GM19193 (cell line): Measurements from ENCODE around the gene BCL2L12.

Experiments used
- POLR2A ChIP-seq: IDR thresholded peaks from 4 replicates; pipeline ENCODE4 v1.6.1; 2011; ENCODE audit not compliant: insufficient read depth, insufficient read length; ENCODE audit errors: extremely low read depth

Gene BCL2L12

GRCh38 chr19:49672131-49672919 lies 6.6 kb downstream of the BCL2L12 start:
- TF ChIP-seq POLR2A, result no peak

GRCh38 chr19:49676136-49676783 lies 10.5 kb downstream of the BCL2L12 start:
- TF ChIP-seq POLR2A, result peak; percentile 88

GRCh38 chr19:49676784-49677230 lies 11.1 kb downstream of the BCL2L12 start:
- TF ChIP-seq POLR2A, result no peak

- TF ChIP-seq POLR2A, result peak; percentile 89
These were observed 11.6 kb downstream of the BCL2L12 start, which contains the start of gene PRMT1 for GRCh38 chr19:49677231-49677900. PRMT1 (plus strand) TSS chr19:49677271; CDS start chr19:49677281, 10 bp downstream.

GRCh38 chr19:49677901-49678674 lies 12.4 kb downstream of the BCL2L12 start:
- peak; percentile 22 for TF ChIP-seq POLR2A

GRCh38 chr19:49678985-49679770 lies 13.4 kb downstream of the BCL2L12 start:
- TF ChIP-seq POLR2A, result no peak

- no peak for TF ChIP-seq POLR2A
These were observed 14.2 kb downstream of the BCL2L12 start for GRCh38 chr19:49679771-49680413.

- TF ChIP-seq POLR2A, result no peak
These were observed 15.0 kb downstream of the BCL2L12 start for GRCh38 chr19:49680421-49681351.

GRCh38 chr19:49681830-49682229 lies 16.1 kb downstream of the BCL2L12 start:
- TF ChIP-seq POLR2A, result no peak

- no peak for TF ChIP-seq POLR2A
These were observed 16.5 kb downstream of the BCL2L12 start for GRCh38 chr19:49682274-49682673.

GRCh38 chr19:49683814-49684250 lies 18.1 kb downstream of the BCL2L12 start:
- TF ChIP-seq POLR2A, result no peak

- no peak for TF ChIP-seq POLR2A
These were observed 18.7 kb downstream of the BCL2L12 start for GRCh38 chr19:49684251-49684982.
